Activated CD4-positive, alpha-beta memory T cell treated with anti-CD3 and anti-CD28 coated beads for 36 hours (primary cell): ENCODE results near the gene JPT2. TPM values are rescaled to one million over a fixed set of nuclear protein-coding genes. Genes with fewer than 3 reads are reported as not detected.
"Not testable (repeated sequence)": the region's sequence is repeated elsewhere in the genome, so short reads cannot be mapped to it uniquely, and the experiment has no call there.

Experiments used
- CTCF ChIA-PET: fragments of 350-600 bp; sonication (Branson Sonifier 250); formaldehyde crosslinking; loops from one replicate; lab custom pipeline; 2021; ENCODE audit warnings: antibody characterized with exemption, inconsistent platforms; lab: Charles Lee
- POLR2A ChIA-PET: fragments of 350-600 bp; sonication (Branson Sonifier 250); formaldehyde crosslinking; loops from one replicate; lab custom pipeline; 2021; ENCODE audit warnings: antibody characterized with exemption; lab: Charles Lee
- DNase-seq: peaks from one replicate; pipeline ENCODE4 v3.0.0-alpha.2; 2020
- H3K27ac Mint-ChIP-seq: one replicate; pipeline ENCODE4 v1.8.0; 2021; ENCODE audit warnings: mixed read lengths
- H3K27me3 Mint-ChIP-seq: one replicate; pipeline ENCODE4 v1.8.0; 2021; ENCODE audit warnings: mixed read lengths
- H3K36me3 Mint-ChIP-seq: one replicate; pipeline ENCODE4 v1.8.0; 2021; ENCODE audit warnings: mixed read lengths
- H3K4me1 Mint-ChIP-seq: one replicate; pipeline ENCODE4 v1.8.0; 2021; ENCODE audit warnings: low read depth, mixed read lengths
- H3K4me3 Mint-ChIP-seq: one replicate; pipeline ENCODE4 v1.8.0; 2021; ENCODE audit warnings: mild to moderate bottlenecking, mixed read lengths
- H3K9me3 Mint-ChIP-seq: one replicate; pipeline ENCODE4 v1.8.0; 2021; ENCODE audit warnings: mixed read lengths
- intact Hi-C: fragments of 100-400 bp; cut with micrococcal nuclease; formaldehyde crosslinking; loops from one replicate; pipeline ENCODE4 v1.15.1; 2023
- total RNA-seq, 2 experiments: library from RNA; stranded (reverse); gene quantifications; one replicate each; pipeline ENCODE4 v1.2.3, GENCODE V29; 2021

JPT2 gene
- total RNA-seq, 2 experiments from 2014 or later, result 62.1 to 65.9 TPM

- peaks cover 33% of the 10 kb centered on the region for H3K4me1 Mint-ChIP-seq
- H3K27me3 Mint-ChIP-seq, DNase-seq, H3K9me3 Mint-ChIP-seq, H3K36me3 Mint-ChIP-seq: not testable (repeated sequence)
- POLR2A ChIA-PET, result interaction anchor here (0.6 to 2.3 kb wide), 11 partner anchors 8 to 1362 kb away, joined by 3 to 18 read pairs (median 4); partner anchors contain the start of genes FAHD1, HAGH, JPT2 and RPS2
- intact Hi-C loops, result loop anchor here (2.0 kb wide), 1 partner anchor 27 kb away; the partner anchor contains the start of gene JPT2
- H3K27ac Mint-ChIP-seq, result peak overlapping the region; percentile 92
- peak overlapping the region; percentile 96 for H3K4me3 Mint-ChIP-seq
- CTCF ChIA-PET, result interaction anchor here (0.6 to 2.2 kb wide), 31 partner anchors 10 to 1038 kb away, joined by 3 to 22 read pairs (median 5); partner anchors contain the start of genes ANTKMT, EME2, FAHD1 and HAGH
Observed at GRCh38 chr16:1705324-1705687, 27.2 kb downstream of the JPT2 start.

- H3K9me3 Mint-ChIP-seq, result no peaks in the 10 kb centered on the region
- intact Hi-C loops, result loop anchor here (1.0 to 2.0 kb wide), 3 partner anchors 27 to 94 kb away; partner anchors contain the start of genes CRAMP1, IFT140, JPT2 and NME3
- ChIA-PET POLR2A (interaction anchor here (0.6 to 2.3 kb wide), 14 partner anchors 9 to 1363 kb away, joined by 3 to 18 read pairs (median 4); partner anchors contain the start of genes CRAMP1, FAHD1, HAGH and IFT140), CTCF (interaction anchor here (0.6 to 2.2 kb wide), 41 partner anchors 8 to 1038 kb away, joined by 3 to 22 read pairs (median 4); partner anchors contain the start of genes ANTKMT, EME2, FAHD1 and HAGH)
- peak within 1 kb of the TSS; percentile 92 for H3K27ac Mint-ChIP-seq
- no peaks in the 10 kb centered on the region for H3K27me3 Mint-ChIP-seq
- H3K4me3 Mint-ChIP-seq, result peak within 1 kb of the TSS; percentile 96
- peaks cover 33% of the 10 kb centered on the region for H3K4me1 Mint-ChIP-seq
- peaks cover 3% of the 10 kb centered on the region for H3K36me3 Mint-ChIP-seq
- DNase-seq, result peak; percentile 95
Observed at GRCh38 chr16:1705688-1706385, 27.8 kb downstream of the JPT2 start, which contains the start of gene MAPK8IP3. MAPK8IP3 (plus strand) TSS chr16:1706195; CDS start chr16:1706340, 145 bp downstream.

GRCh38 chr16:1706386-1707192, 28.5 kb downstream of the JPT2 start:
- intact Hi-C loops, result loop anchor here (1.0 to 2.0 kb wide), 2 partner anchors 64 to 94 kb away; partner anchors contain the start of genes CRAMP1, IFT140 and NME3
- POLR2A ChIA-PET, result interaction anchor here (0.7 to 2.3 kb wide), 11 partner anchors 9 to 406 kb away, joined by 3 to 18 read pairs (median 4); partner anchors contain the start of genes CRAMP1, FAHD1, HAGH and IFT140
- CTCF ChIA-PET, result interaction anchor here (0.6 to 2.2 kb wide), 35 partner anchors 9 to 985 kb away, joined by 3 to 22 read pairs (median 4); partner anchors contain the start of genes ANTKMT, EME2, FAHD1 and HAGH
- H3K4me3 Mint-ChIP-seq, result peak overlapping the region; percentile 96
- peak; percentile 65 for DNase-seq
- H3K36me3 Mint-ChIP-seq, result peaks cover 3% of the 10 kb centered on the region
- H3K9me3 Mint-ChIP-seq, result no peaks in the 10 kb centered on the region
- no peaks in the 10 kb centered on the region for H3K27me3 Mint-ChIP-seq
- peaks cover 33% of the 10 kb centered on the region for H3K4me1 Mint-ChIP-seq
- peak overlapping the region; percentile 81 for H3K27ac Mint-ChIP-seq

GRCh38 chr16:1707193-1707790, 29.2 kb downstream of the JPT2 start:
- Mint-ChIP-seq H3K27ac (peak overlapping the region; percentile 70), H3K4me1 (peaks cover 33% of the 10 kb centered on the region), H3K27me3 (no peaks in the 10 kb centered on the region), H3K4me3 (peak overlapping the region; percentile 86), H3K36me3 (no peaks in the 10 kb centered on the region), H3K9me3 (no peaks in the 10 kb centered on the region)
- ChIA-PET CTCF (interaction anchor here (0.9 to 2.2 kb wide), 3 partner anchors 15 to 75 kb away, joined by 3 to 13 read pairs (median 10); partner anchors contain the start of genes EME2, MRPS34, NME3 and NUBP2), POLR2A (interaction anchor here (0.9 to 2.0 kb wide), 3 partner anchors 16 to 258 kb away, joined by 3 to 4 read pairs (median 3); partner anchors contain the start of genes RPS2 and TELO2)
- peak; percentile 36 for DNase-seq
- intact Hi-C loops, result loop anchor here (2.0 kb wide), 1 partner anchor 64 kb away; the partner anchor contains the start of gene NME3

GRCh38 chr16:1708083-1708767, 30.1 kb downstream of the JPT2 start:
- DNase-seq, result no peak
- H3K27ac Mint-ChIP-seq, result no peak overlapping the region
- H3K9me3 Mint-ChIP-seq, result no peaks in the 10 kb centered on the region
- CTCF ChIA-PET, result interaction anchor here (0.9 kb wide), 1 partner anchor 75 kb away, joined by 3 read pairs; the partner anchor contains the start of genes NUBP2 and SPSB3
- intact Hi-C loops, result no loop called here
- H3K4me3 Mint-ChIP-seq, result peak overlapping the region; percentile 86
- POLR2A ChIA-PET, result interaction anchor here (0.9 to 1.0 kb wide), 3 partner anchors 17 to 257 kb away, joined by 3 read pairs; partner anchors contain the start of genes IFT140 and RPS2
- H3K36me3 Mint-ChIP-seq, result no peaks in the 10 kb centered on the region
- H3K4me1 Mint-ChIP-seq, result peaks cover 33% of the 10 kb centered on the region
- no peaks in the 10 kb centered on the region for H3K27me3 Mint-ChIP-seq

- Mint-ChIP-seq H3K27me3 (no peaks in the 10 kb centered on the region), H3K4me1 (peaks cover 35% of the 10 kb centered on the region), H3K36me3 (no peaks in the 10 kb centered on the region), H3K27ac (no peak overlapping the region), H3K4me3 (no peak overlapping the region), H3K9me3 (no peaks in the 10 kb centered on the region)
- intact Hi-C loops, result no loop called here
- POLR2A ChIA-PET, result interaction anchor here (0.9 kb wide), 1 partner anchor 98 kb away, joined by 3 read pairs; the partner anchor contains the start of gene IFT140
- DNase-seq, result no peak
- CTCF ChIA-PET, result no interaction called here
Observed at GRCh38 chr16:1708768-1709180, 30.7 kb downstream of the JPT2 start.

GRCh38 chr16:1709356-1709755, 31.3 kb downstream of the JPT2 start:
- CTCF ChIA-PET, result no interaction called here
- Mint-ChIP-seq H3K27ac (no peak overlapping the region), H3K4me1 (peaks cover 36% of the 10 kb centered on the region), H3K4me3 (no peak overlapping the region), H3K27me3 (no peaks in the 10 kb centered on the region), H3K36me3 (no peaks in the 10 kb centered on the region), H3K9me3 (no peaks in the 10 kb centered on the region)
- POLR2A ChIA-PET, result interaction anchor here (0.9 kb wide), 1 partner anchor 98 kb away, joined by 3 read pairs; the partner anchor contains the start of gene IFT140
- intact Hi-C loops, result no loop called here
- no peak for DNase-seq

GRCh38 chr16:1710811-1711507, 32.9 kb downstream of the JPT2 start:
- Mint-ChIP-seq H3K27me3 (no peaks in the 10 kb centered on the region), H3K9me3 (no peaks in the 10 kb centered on the region), H3K27ac (no peak overlapping the region), H3K4me1 (peaks cover 31% of the 10 kb centered on the region), H3K4me3 (no peak overlapping the region), H3K36me3 (no peaks in the 10 kb centered on the region)
- intact Hi-C loops, result no loop called here
- POLR2A ChIA-PET, result no interaction called here
- CTCF ChIA-PET, result interaction anchor here (1.0 kb wide), 1 partner anchor 99 kb away, joined by 3 read pairs; the partner anchor contains the start of gene IFT140
- no peak for DNase-seq

GRCh38 chr16:1712791-1713261, 34.7 kb downstream of the JPT2 start:
- POLR2A ChIA-PET, result no interaction called here
- intact Hi-C loops, result no loop called here
- H3K27ac Mint-ChIP-seq, result no peak overlapping the region

GRCh38 chr16:1713331-1713730, 35.3 kb downstream of the JPT2 start:
- H3K4me1 Mint-ChIP-seq, result peaks cover 18% of the 10 kb centered on the region
- DNase-seq, result no peak
- POLR2A ChIA-PET, result no interaction called here
- intact Hi-C loops, result no loop called here
- no peaks in the 10 kb centered on the region for H3K27me3 Mint-ChIP-seq
- no peak overlapping the region for H3K27ac Mint-ChIP-seq
- H3K36me3 Mint-ChIP-seq, result no peaks in the 10 kb centered on the region
- CTCF ChIA-PET, result no interaction called here
- H3K9me3 Mint-ChIP-seq, result no peaks in the 10 kb centered on the region
- H3K4me3 Mint-ChIP-seq, result no peak overlapping the region

More at GRCh38 chr16:1712791-1713261, 34.7 kb downstream of the JPT2 start:
- Mint-ChIP-seq H3K27me3 (no peaks in the 10 kb centered on the region), H3K4me3 (no peak overlapping the region), H3K9me3 (no peaks in the 10 kb centered on the region), H3K4me1 (peaks cover 23% of the 10 kb centered on the region), H3K36me3 (no peaks in the 10 kb centered on the region)
- CTCF ChIA-PET, result no interaction called here
- no peak for DNase-seq
